ENCODE results near the gene TP63.

DNA sequence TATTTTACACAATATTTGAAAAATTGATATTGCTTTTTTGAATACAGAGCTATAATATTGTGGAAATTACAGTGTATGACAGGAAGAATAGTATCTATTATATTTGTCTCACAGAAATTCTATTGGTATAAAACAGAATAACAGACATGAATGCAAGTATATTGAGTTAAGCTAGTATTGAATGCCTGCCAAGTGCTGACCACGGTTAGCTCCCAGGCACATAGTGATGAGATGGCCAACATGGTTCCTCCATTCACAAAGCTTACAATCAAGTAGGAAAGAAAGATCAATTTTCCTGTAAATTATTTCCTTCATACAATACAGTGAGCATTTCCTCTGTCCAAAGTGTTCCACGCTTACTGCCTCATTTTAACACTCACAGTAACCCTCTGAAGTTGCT, 67.6 kb downstream of the TP63 start:
- TF ChIP-seq CTCF (IDR thresholded peaks at IDR 0.05) (no peak), POLR2A (IDR thresholded peaks at IDR 0.05) (no peak)

Measured in body of pancreas (tissue), 4 donors.